Ovary (tissue), 9 donors: ENCODE results near the gene DLG1. TPM values are rescaled to one million over a fixed set of nuclear protein-coding genes. Genes with fewer than 3 reads are reported as not detected.
"Not testable (repeated sequence)": the region's sequence is repeated elsewhere in the genome, so short reads cannot be mapped to it uniquely, and the experiment has no call there.

Source experiments
- DNase-seq, 5 donors: peaks; one replicate each; pipeline ENCODE4 v3.0.0-alpha.2; 2019 to 2020
- H3K27ac ChIP-seq, 2 donors: fragments of 200-600 bp; one replicate each; pipeline versions ENCODE4 v1.5.1 to v1.8.0; 2019 to 2022
- H3K27me3 ChIP-seq: fragments of 200-600 bp; one replicate; pipeline ENCODE4 v1.8.0; 2022
- H3K36me3 ChIP-seq: fragments of 200-600 bp; sonication (generic); one replicate; pipeline ENCODE4 v1.5.1; 2019
- H3K4me1 ChIP-seq: one replicate; pipeline ENCODE4 v1.8.1; 2013; ENCODE audit warnings: mild to moderate bottlenecking, moderate library complexity; ENCODE audit not compliant: insufficient read depth
- H3K4me3 ChIP-seq: fragments of 200-600 bp; sonication (generic); one replicate; pipeline ENCODE4 v1.5.1; 2017
- H3K9me3 ChIP-seq, 2 donors: fragments of 200-600 bp in 1 of 2; sonication (generic) in 1 of 2; one replicate each; pipeline versions ENCODE4 v1.5.1 to v1.8.1; 2013 to 2019; ENCODE audit warnings: mild to moderate bottlenecking in 1 of 2, moderate library complexity in 1 of 2
- EP300 ChIP-seq: sonication (generic); formaldehyde crosslinking; IDR thresholded peaks from one replicate; pipeline ENCODE4 v1.6.1; 2017; ENCODE audit warnings: antibody characterized with exemption
- POLR2A ChIP-seq: fragments of 450-650 bp; IDR thresholded peaks from one replicate; pipeline ENCODE4 v1.6.1; 2017; ENCODE audit warnings: antibody characterized with exemption, mild to moderate bottlenecking, moderate library complexity
- WGBS, 3 donors: extraction: QIAGEN DNeasy Blood & Tissue Kit in 1 of 3; methylation state at CpG; one replicate each; pipeline versions ENCODE4 v1.1.5 to v1.1.7; 2013 to 2017; 5-methylcytosine and 5-hydroxymethylcytosine counted together
- intact Hi-C, 4 donors: fragments of 100-400 bp; cut with DNase I; formaldehyde crosslinking; loops; one replicate each; pipeline versions ENCODE4 v1.11.0 to v1.15.1; 2022 to 2023
- polyA plus RNA-seq, 2 donors: library from polyadenylated mRNA; stranded (reverse); fragments of 200-250 nt in 1 of 2; fragments of 350-450 nt in 1 of 2; fragmentation: Illumina TruSeq in 1 of 2; extraction: RNeasy Lipid Tissue Mini Kit (QIAGEN cat#74804) in 1 of 2; gene quantifications; one replicate each; pipeline ENCODE4 v1.2.3, GENCODE V29; 2013 to 2014
- total RNA-seq, 7 donors: library from RNA; depleted of rRNA in 2 of 7; stranded (reverse); fragments of >200 nt in 2 of 7; fragmentation: NEBNext Ultra II Directional in 3 of 7; extraction: Animal tissue kit (Norgen Biotek cat#: 25700) in 3 of 7; gene quantifications; one replicate each; pipeline versions ENCODE4 v1.1.0 to v1.2.4, GENCODE V29; 2016 to 2023
- TF ChIP-seq, protein P1 (sequence below), 3 donors: fragments of 450-650 bp in 2 of 3; fragments of 200-600 bp in 1 of 3; IDR thresholded peaks; one replicate each; pipeline versions ENCODE4 v1.5.1 to v1.8.0; 2016 to 2022; ENCODE audit warnings: antibody characterized with exemption in 3 of 3, mild to moderate bottlenecking in 1 of 3
- donor health status: DM: no; HTN: no; CAD: no; lungs with moderate emphysema.
- donor health status: DM: no; HTN: no; CAD: no.
- donor health status: Bipolar disorder and iron deficiency.
- donor health status: DM: yes; HTN: yes; CAD: no.
- donor health status: DM: no; HTN: no; CAD: no.
- donor health status: DM: yes; HTN: yes; CAD: no.

The DLG1 gene
- total and polyA plus RNA-seq, 9 donors, result 20.5 to 99.1 (median 62.5) TPM

DNA sequence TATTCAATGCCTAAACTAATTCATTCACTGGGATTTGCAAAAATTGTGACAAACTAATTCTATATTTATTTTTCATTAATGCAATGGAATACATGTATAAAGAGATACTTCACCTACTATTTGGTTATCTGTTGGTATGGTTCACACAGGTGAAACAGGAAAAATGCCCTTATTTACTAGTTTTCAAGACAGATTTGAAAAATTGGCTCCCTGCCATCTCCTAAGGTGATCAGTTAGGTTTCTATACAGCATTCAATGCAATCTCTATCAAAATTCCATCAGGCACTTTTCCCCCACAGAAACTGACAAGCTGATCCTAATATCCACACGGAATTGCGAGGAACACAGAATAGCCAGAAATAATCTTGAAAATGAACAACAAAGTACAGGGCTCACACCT, 101.1 kb downstream of the DLG1 start:
- intact Hi-C loops, result no loop called here
- Histone ChIP-seq H3K36me3 (no peaks in the 10 kb centered on the region), H3K9me3 (no peaks in the 10 kb centered on the region), H3K4me1 (peaks cover 1% of the 10 kb centered on the region), H3K27me3 (no peaks in the 10 kb centered on the region), H3K27ac (no peak overlapping the region), H3K4me3 (no peak overlapping the region)
- 94 to 96% (median 94%) methylated on average over 2 of the region's 2 CpGs for WGBS, 3 donors
- DNase-seq, result no peak
- no peak for TF ChIP-seq POLR2A

DNA sequence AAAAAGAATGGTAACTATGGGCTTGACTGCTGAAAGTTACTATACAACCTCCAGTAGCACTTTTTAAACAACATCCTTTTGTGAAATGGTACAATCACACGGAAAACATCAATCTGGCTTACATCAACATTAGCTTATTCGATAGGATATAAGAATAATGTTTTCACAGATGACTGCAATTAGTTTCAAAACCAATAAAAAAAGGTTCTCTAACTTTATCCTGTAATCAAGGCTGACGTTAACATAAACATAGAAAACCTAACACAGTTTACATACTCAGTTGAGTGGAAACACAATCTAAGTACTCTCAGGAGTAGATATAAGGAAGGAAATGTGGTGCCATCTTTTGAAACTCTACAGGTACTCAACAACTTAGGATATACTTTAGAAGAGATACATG, 102.2 kb downstream of the DLG1 start:
- Histone ChIP-seq H3K36me3 (no peaks in the 10 kb centered on the region), H3K4me3 (no peak overlapping the region), H3K9me3 (no peaks in the 10 kb centered on the region), H3K4me1 (no peaks in the 10 kb centered on the region), H3K27me3 (no peaks in the 10 kb centered on the region), H3K27ac (no peak overlapping the region)
- 87 to 93% (median 89%) methylated on average over 3 of the region's 3 CpGs for WGBS, 3 donors
- intact Hi-C loops, result no loop called here
- DNase-seq, result no peak
- TF ChIP-seq POLR2A, result no peak
- TF ChIP-seq, protein P1, sequence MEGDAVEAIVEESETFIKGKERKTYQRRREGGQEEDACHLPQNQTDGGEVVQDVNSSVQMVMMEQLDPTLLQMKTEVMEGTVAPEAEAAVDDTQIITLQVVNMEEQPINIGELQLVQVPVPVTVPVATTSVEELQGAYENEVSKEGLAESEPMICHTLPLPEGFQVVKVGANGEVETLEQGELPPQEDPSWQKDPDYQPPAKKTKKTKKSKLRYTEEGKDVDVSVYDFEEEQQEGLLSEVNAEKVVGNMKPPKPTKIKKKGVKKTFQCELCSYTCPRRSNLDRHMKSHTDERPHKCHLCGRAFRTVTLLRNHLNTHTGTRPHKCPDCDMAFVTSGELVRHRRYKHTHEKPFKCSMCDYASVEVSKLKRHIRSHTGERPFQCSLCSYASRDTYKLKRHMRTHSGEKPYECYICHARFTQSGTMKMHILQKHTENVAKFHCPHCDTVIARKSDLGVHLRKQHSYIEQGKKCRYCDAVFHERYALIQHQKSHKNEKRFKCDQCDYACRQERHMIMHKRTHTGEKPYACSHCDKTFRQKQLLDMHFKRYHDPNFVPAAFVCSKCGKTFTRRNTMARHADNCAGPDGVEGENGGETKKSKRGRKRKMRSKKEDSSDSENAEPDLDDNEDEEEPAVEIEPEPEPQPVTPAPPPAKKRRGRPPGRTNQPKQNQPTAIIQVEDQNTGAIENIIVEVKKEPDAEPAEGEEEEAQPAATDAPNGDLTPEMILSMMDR (IDR thresholded peaks at IDR 0.05), result no peak
- no peak for TF ChIP-seq EP300

DNA sequence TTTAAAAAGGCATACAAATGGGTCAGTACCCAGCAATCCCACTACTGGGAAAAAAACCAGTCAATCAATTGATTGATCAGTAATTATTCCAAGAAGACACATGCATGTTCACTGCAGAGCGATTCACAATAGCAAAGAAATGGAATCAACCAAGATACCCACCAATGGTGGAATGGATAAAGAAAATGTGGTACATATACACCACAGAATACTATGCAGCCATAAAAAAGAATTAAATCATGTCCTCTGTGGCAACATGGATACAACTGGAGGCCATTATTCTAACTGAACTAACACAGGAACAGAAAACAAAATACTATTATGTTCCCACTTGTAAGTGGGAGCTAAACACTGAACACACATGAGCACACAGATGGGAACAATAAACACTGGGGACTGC, 103.1 kb downstream of the DLG1 start:
- TF ChIP-seq EP300 (no peak), POLR2A (no peak)
- TF ChIP-seq, protein P1 (IDR thresholded peaks at IDR 0.05), result no peak
- 97 to 100% (median 98%) methylated on average over 1 of the region's 1 CpG for WGBS, 3 donors
- Histone ChIP-seq H3K4me1 (no peaks in the 10 kb centered on the region), H3K27me3 (no peaks in the 10 kb centered on the region), H3K9me3 (no peaks in the 10 kb centered on the region), H3K36me3 (no peaks in the 10 kb centered on the region), H3K27ac (no peak overlapping the region), H3K4me3 (no peak overlapping the region)
- DNase-seq, result no peak
- intact Hi-C loops, result no loop called here

DNA sequence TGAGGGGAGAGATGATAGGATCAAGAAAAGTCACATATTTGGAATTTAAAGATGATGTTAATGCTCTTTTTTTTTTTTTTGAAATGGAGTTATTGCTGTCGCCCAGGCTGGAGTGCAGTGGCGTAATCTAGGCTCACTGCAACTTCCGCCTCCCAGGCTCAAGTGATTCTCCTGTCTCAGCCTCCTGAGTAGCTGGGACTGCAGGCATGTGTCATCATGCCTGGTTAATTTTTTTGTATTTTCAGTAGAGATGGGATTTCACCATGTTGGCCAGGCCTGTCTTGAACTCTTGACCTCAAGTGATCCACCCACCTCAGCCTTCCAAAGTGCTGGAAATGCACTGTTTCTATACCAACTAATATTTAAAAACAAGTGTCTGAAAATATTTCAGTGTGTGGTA, 104.7 kb downstream of the DLG1 start:
- intact Hi-C loops, DNase-seq, H3K4me1 ChIP-seq, H3K27me3 ChIP-seq, H3K36me3 ChIP-seq, H3K27ac ChIP-seq, H3K9me3 ChIP-seq, H3K4me3 ChIP-seq: not testable (repeated sequence)
- 95 to 99% (median 97%) methylated on average over 3 of the region's 3 CpGs for WGBS, 3 donors

DNA sequence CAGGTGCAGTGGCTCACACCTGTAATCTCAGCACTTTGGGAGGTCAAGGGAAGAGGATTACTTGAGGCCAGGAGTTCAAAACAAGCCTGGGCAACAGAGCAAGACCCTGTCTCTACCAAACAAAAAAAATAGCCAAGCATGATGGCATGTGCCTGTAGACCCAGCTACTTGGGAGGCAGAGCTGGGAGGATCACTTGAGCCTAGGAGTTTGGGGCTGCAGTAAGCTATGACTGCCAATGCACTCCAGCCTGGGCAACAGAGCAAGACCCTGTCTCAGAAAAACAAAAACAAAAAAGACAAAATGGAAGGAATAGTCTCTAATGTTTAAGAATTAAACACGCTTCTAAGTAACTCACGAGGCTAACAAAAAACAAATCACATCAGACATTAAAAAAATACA, 106.5 kb downstream of the DLG1 start:
- Histone ChIP-seq H3K4me1 (no peaks in the 10 kb centered on the region), H3K9me3 (no peaks in the 10 kb centered on the region), H3K36me3 (no peaks in the 10 kb centered on the region), H3K27ac (no peak overlapping the region), H3K27me3 (no peaks in the 10 kb centered on the region), H3K4me3 (no peak overlapping the region)
- intact Hi-C loops, result no loop called here
- WGBS, 3 donors, result 94 to 97% (median 95%) methylated on average over 2 of the region's 2 CpGs
- DNase-seq, result no peak
- TF ChIP-seq POLR2A, result no peak
- no peak for TF ChIP-seq EP300
- TF ChIP-seq, protein P1 (IDR thresholded peaks at IDR 0.05), result no peak

DNA sequence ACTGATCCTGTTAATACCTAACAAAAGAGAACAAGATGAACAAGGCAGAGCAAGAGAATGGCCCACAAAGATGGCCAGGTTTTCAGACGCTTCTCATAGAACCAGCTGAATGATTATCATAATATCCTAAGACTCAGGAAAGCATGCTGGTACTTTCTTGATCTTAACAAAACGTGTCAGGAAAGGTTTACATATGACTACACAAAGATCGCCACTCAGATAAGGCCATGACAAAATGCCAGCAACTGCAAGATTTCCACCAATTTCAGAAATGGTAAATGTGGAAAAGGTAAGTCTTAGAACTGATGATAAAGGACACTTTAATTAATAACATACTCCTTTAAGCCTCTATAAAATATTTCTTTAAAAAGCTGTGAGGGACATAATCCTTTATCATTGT, 108.8 kb downstream of the DLG1 start:
- intact Hi-C loops, result loop anchor here in 3 of 4 donors (10.0 kb wide), 3 partner anchors 185 to 215 kb away; no protein-coding TSS in a partner anchor
- DNase-seq, result no peak
- no peaks in the 10 kb centered on the region for H3K36me3 ChIP-seq
- TF ChIP-seq, protein P1 (IDR thresholded peaks at IDR 0.05), result no peak
- TF ChIP-seq EP300, result no peak
- no peak for TF ChIP-seq POLR2A
- no peaks in the 10 kb centered on the region for H3K4me1 ChIP-seq
- WGBS, 3 donors, result 77 to 82% (median 79%) methylated on average over 3 of the region's 3 CpGs
- no peaks in the 10 kb centered on the region for H3K9me3 ChIP-seq
- no peaks in the 10 kb centered on the region for H3K27me3 ChIP-seq
- H3K4me3 ChIP-seq, result no peak overlapping the region
- H3K27ac ChIP-seq, result no peak overlapping the region
